Neural progenitor cell (in vitro differentiated cells): ENCODE results near the gene HYOU1. TPM values are rescaled to one million over a fixed set of nuclear protein-coding genes. Genes with fewer than 3 reads are reported as not detected.

ENCODE experiments used
- DNase-seq: peaks from one replicate; pipeline ENCODE4 v3.0.0-alpha.2; 2016; ENCODE audit warnings: low spot score
- H2AFZ ChIP-seq: fragments of 200-600 bp; sonication (generic); replicated peaks from 2 replicates; pipeline ENCODE4 v1.6.1; 2016; ENCODE audit warnings: antibody characterized with exemption
- H3F3A ChIP-seq: fragments of 200-600 bp; sonication (generic); 2 replicates; pipeline ENCODE4 v1.6.1; 2016; ENCODE audit warnings: antibody characterized with exemption, low read depth
- H3K27ac ChIP-seq: fragments of 200-600 bp; sonication (generic); 2 replicates; pipeline ENCODE4 v1.5.1; 2016; ENCODE audit warnings: mild to moderate bottlenecking
- H3K27me3 ChIP-seq: fragments of 200-600 bp; sonication (generic); 2 replicates; pipeline ENCODE4 v1.6.1; 2016; ENCODE audit warnings: mild to moderate bottlenecking, moderate library complexity
- H3K36me3 ChIP-seq: fragments of 200-600 bp; sonication (generic); 2 replicates; pipeline ENCODE4 v1.5.1; 2016
- H3K4me1 ChIP-seq: fragments of 200-600 bp; sonication (generic); 2 replicates; pipeline ENCODE4 v1.6.1; 2016; ENCODE audit warnings: mixed run types
- H3K4me2 ChIP-seq: fragments of 200-600 bp; sonication (generic); 2 replicates; pipeline ENCODE4 v1.6.1; 2016
- H3K4me3 ChIP-seq: fragments of 200-600 bp; sonication (generic); 2 replicates; pipeline ENCODE4 v1.5.1; 2016
- H3K79me2 ChIP-seq: fragments of 200-600 bp; sonication (generic); 2 replicates; pipeline ENCODE4 v1.6.1; 2016; ENCODE audit warnings: low read depth
- H3K9ac ChIP-seq: fragments of 200-600 bp; sonication (generic); 2 replicates; pipeline ENCODE4 v1.6.1; 2016
- H3K9me3 ChIP-seq: fragments of 200-600 bp; sonication (generic); 2 replicates; pipeline ENCODE4 v1.5.1; 2016; ENCODE audit warnings: low read depth
- H4K20me1 ChIP-seq: fragments of 200-600 bp; sonication (generic); 2 replicates; pipeline ENCODE4 v1.6.1; 2016; ENCODE audit warnings: low read depth
- H3K27ac Mint-ChIP-seq: 3 replicates; pipeline ENCODE4 v1.8.0; 2021; ENCODE audit warnings: mixed read lengths
- H3K27me3 Mint-ChIP-seq: 2 replicates; pipeline ENCODE4 v1.8.0; 2022; ENCODE audit warnings: low read depth, mild to moderate bottlenecking, inconsistent platforms, moderate library complexity, mixed read lengths; ENCODE audit not compliant: insufficient read depth
- H3K36me3 Mint-ChIP-seq: 3 replicates; pipeline ENCODE4 v1.8.0; 2021; ENCODE audit warnings: mixed read lengths
- H3K4me1 Mint-ChIP-seq: 3 replicates; pipeline ENCODE4 v1.8.0; 2021; ENCODE audit warnings: mixed read lengths
- H3K4me3 Mint-ChIP-seq: 3 replicates; pipeline ENCODE4 v1.8.0; 2021; ENCODE audit warnings: mild to moderate bottlenecking, moderate library complexity, mixed read lengths
- H3K9me3 Mint-ChIP-seq: 3 replicates; pipeline ENCODE4 v1.8.0; 2020; ENCODE audit warnings: mixed read lengths
- CTCF ChIP-seq: fragments of 200-600 bp; sonication (generic); IDR thresholded peaks from 2 replicates; pipeline ENCODE4 v1.5.1; 2017; ENCODE audit warnings: antibody characterized with exemption, mild to moderate bottlenecking
- EZH2 ChIP-seq: fragments of 200-600 bp; sonication (generic); IDR thresholded peaks from 2 replicates; pipeline ENCODE4 v1.6.1; 2017; ENCODE audit warnings: antibody characterized with exemption, mild to moderate bottlenecking, moderate library complexity
- EZH2phosphoT487 ChIP-seq: fragments of 200-600 bp; sonication (generic); IDR thresholded peaks from 2 replicates; pipeline ENCODE4 v1.6.1; 2017; ENCODE audit warnings: antibody characterized with exemption
- total RNA-seq: library from RNA; depleted of rRNA; stranded (reverse); fragments of >200 nt; gene quantifications from 2 replicates; pipeline ENCODE4 v1.2.3, GENCODE V29; 2015; ENCODE audit warnings: low replicate concordance

Gene HYOU1
- total RNA-seq, 1 donor from 2014 or later: 129 TPM

GRCh38 chr11:119081682-119082260 lies 24.8 kb upstream of the HYOU1 start:
- Mint-ChIP-seq H3K36me3 (peaks cover 17% of the 10 kb centered on the region), H3K27ac (no peak overlapping the region), H3K9me3 (no peaks in the 10 kb centered on the region), H3K4me1 (peaks cover 17% of the 10 kb centered on the region), H3K4me3 (no peak overlapping the region), H3K27me3 (peaks cover 7% of the 10 kb centered on the region)
- H3K36me3 ChIP-seq: no peaks in the 10 kb centered on the region
- H2AFZ ChIP-seq: no peak overlapping the region
- H3K4me2 ChIP-seq: no peak overlapping the region
- no peak overlapping the region for H3K9ac ChIP-seq
- peaks cover 5% of the 10 kb centered on the region for H3K4me1 ChIP-seq
- DNase-seq: no peak
- H3K79me2 ChIP-seq: peaks cover 16% of the 10 kb centered on the region
- H3K27ac ChIP-seq: no peak overlapping the region
- peaks cover 17% of the 10 kb centered on the region for H3F3A ChIP-seq
- TF ChIP-seq EZH2phosphoT487 (no peak), EZH2 (no peak), CTCF (no peak)
- peaks cover 9% of the 10 kb centered on the region for H4K20me1 ChIP-seq
- H3K27me3 ChIP-seq: no peaks in the 10 kb centered on the region
- no peak overlapping the region for H3K4me3 ChIP-seq
- H3K9me3 ChIP-seq: no peaks in the 10 kb centered on the region

GRCh38 chr11:119078675-119079420 lies 21.8 kb upstream of the HYOU1 start:
- no peak for DNase-seq
- no peak overlapping the region for H3K4me2 ChIP-seq
- no peaks in the 10 kb centered on the region for H3K79me2 ChIP-seq
- Mint-ChIP-seq H3K27me3 (peaks cover 5% of the 10 kb centered on the region), H3K36me3 (peaks cover 21% of the 10 kb centered on the region), H3K4me3 (no peak overlapping the region), H3K9me3 (no peaks in the 10 kb centered on the region), H3K27ac (no peak overlapping the region), H3K4me1 (no peaks in the 10 kb centered on the region)
- H3K9ac ChIP-seq: no peak overlapping the region
- H4K20me1 ChIP-seq: no peaks in the 10 kb centered on the region
- no peaks in the 10 kb centered on the region for H3K4me1 ChIP-seq
- H3K9me3 ChIP-seq: no peaks in the 10 kb centered on the region
- H2AFZ ChIP-seq: no peak overlapping the region
- H3F3A ChIP-seq: peaks cover 8% of the 10 kb centered on the region
- no peak for TF ChIP-seq CTCF
- TF ChIP-seq EZH2: no peak
- TF ChIP-seq EZH2phosphoT487: no peak
- H3K27ac ChIP-seq: no peak overlapping the region
- H3K4me3 ChIP-seq: no peak overlapping the region
- H3K36me3 ChIP-seq: no peaks in the 10 kb centered on the region
- no peaks in the 10 kb centered on the region for H3K27me3 ChIP-seq

- H4K20me1 ChIP-seq: no peaks in the 10 kb centered on the region
- H2AFZ ChIP-seq: no peak overlapping the region
- Mint-ChIP-seq H3K9me3 (no peaks in the 10 kb centered on the region), H3K27me3 (peaks cover 3% of the 10 kb centered on the region), H3K27ac (no peak overlapping the region), H3K4me1 (no peaks in the 10 kb centered on the region), H3K4me3 (no peak overlapping the region), H3K36me3 (peaks cover 25% of the 10 kb centered on the region)
- H3F3A ChIP-seq: peaks cover 8% of the 10 kb centered on the region
- H3K36me3 ChIP-seq: no peaks in the 10 kb centered on the region
- no peaks in the 10 kb centered on the region for H3K79me2 ChIP-seq
- no peak overlapping the region for H3K27ac ChIP-seq
- H3K9ac ChIP-seq: no peak overlapping the region
- no peak overlapping the region for H3K4me2 ChIP-seq
- H3K4me3 ChIP-seq: no peak overlapping the region
- no peak for DNase-seq
- no peaks in the 10 kb centered on the region for H3K9me3 ChIP-seq
- no peak for TF ChIP-seq EZH2
- no peak for TF ChIP-seq EZH2phosphoT487
- TF ChIP-seq CTCF: no peak
- no peaks in the 10 kb centered on the region for H3K27me3 ChIP-seq
- no peaks in the 10 kb centered on the region for H3K4me1 ChIP-seq
These were observed 20.8 kb upstream of the HYOU1 start for GRCh38 chr11:119077839-119078238.
